ENCODE results near the gene AIDA.

The AIDA gene, protein sequence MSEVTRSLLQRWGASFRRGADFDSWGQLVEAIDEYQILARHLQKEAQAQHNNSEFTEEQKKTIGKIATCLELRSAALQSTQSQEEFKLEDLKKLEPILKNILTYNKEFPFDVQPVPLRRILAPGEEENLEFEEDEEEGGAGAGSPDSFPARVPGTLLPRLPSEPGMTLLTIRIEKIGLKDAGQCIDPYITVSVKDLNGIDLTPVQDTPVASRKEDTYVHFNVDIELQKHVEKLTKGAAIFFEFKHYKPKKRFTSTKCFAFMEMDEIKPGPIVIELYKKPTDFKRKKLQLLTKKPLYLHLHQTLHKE

DNA sequence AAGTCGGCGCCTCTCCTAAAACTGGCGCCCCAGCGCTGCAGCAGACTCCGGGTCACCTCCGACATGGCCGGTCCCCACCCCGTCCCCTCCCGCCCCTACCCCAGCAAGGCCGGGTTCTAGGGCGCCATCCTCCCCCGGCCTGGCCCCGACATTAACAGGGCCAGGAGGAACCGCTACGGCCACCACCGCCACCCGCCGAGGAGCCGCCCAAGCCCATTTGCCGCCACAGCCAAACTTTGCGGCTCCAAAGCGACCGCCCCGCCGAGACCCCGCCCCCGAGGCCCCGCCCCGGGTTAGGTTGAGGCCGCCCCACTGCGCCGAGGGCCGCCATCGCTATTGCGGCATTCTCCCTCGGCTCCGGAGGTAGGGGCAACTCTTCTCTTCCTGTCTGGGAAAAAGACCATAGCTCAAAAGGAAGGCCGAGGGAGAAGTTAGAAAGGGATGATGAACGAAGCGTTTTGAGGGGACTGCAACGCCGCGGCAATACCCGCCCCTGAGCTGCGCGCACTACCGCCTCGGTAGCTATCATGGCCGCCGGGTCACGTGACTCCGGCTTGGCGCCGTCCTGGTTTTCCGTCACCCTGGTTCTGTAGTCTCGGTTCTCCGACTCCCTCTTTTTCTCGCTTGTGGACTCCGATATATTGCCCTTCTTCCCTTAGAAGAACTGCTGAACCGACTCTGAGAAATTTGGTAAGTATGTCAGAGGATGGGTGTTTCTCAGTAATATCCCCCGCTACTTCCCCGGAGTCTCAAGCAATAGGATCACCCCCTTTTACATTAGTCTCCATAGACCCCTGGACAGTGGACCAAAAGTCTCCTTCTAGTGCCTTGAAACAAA, at the start of gene AIDA, which contains the start of gene BROX:
AIDA (minus strand) TSS at position 239 of the 838 bp plus-strand sequence; CDS start at position 65, 174 bp downstream.
BROX (plus strand) TSS at position 312 of the 838 bp plus-strand sequence. CDS start 3,136 bp downstream, outside the sequence.
- intact Hi-C loops (cut with DNase I; ENCODE audit: low total_unique reads) = loop anchor here (10.0 kb wide), 1 partner anchor 68 kb away; no protein-coding TSS in a partner anchor
- Histone ChIP-seq H3K9me3 (no peaks in the 10 kb centered on the region), H3K4me1 (peaks cover 0 to 35% (median 19%) of the 10 kb centered on the region in 4 donors), H3K27ac (peak within 1 kb of the TSS; percentile 95), H3K36me3 (peaks cover 13 to 25% (median 20%) of the 10 kb centered on the region in 3 donors), H3K27me3 (no peaks in the 10 kb centered on the region), H3K4me3 (peak within 1 kb of the TSS; percentile 67 to 74)
- peak; percentile 91 to 97 for DNase-seq
- TF ChIP-seq, protein P1, sequence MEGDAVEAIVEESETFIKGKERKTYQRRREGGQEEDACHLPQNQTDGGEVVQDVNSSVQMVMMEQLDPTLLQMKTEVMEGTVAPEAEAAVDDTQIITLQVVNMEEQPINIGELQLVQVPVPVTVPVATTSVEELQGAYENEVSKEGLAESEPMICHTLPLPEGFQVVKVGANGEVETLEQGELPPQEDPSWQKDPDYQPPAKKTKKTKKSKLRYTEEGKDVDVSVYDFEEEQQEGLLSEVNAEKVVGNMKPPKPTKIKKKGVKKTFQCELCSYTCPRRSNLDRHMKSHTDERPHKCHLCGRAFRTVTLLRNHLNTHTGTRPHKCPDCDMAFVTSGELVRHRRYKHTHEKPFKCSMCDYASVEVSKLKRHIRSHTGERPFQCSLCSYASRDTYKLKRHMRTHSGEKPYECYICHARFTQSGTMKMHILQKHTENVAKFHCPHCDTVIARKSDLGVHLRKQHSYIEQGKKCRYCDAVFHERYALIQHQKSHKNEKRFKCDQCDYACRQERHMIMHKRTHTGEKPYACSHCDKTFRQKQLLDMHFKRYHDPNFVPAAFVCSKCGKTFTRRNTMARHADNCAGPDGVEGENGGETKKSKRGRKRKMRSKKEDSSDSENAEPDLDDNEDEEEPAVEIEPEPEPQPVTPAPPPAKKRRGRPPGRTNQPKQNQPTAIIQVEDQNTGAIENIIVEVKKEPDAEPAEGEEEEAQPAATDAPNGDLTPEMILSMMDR (IDR thresholded peaks at IDR 0.05) = no peak

DNA sequence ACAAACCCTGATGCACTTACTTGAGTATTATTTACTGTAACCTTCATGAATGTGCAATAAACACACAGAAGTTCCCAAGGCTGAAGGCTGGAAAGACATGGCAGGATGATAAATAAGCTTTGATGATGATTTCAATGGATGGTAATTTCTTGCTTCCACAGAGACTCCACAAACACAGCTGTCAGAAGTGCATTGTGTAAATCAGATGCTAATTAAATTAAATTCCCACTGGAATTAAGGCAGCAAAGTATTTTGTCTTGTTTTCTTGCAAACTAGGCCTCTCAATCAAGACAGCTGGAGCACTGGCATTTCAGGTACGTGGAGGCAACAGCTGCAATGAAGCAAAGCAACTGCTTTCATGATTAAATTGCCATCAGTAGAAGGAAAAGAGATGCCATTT, 48.8 kb upstream of the AIDA start:
- DNase-seq = no peak
- Histone ChIP-seq H3K9me3 (no peaks in the 10 kb centered on the region), H3K4me1 (no peaks in the 10 kb centered on the region), H3K4me3 (no peak overlapping the region), H3K36me3 (no peaks in the 10 kb centered on the region), H3K27me3 (no peaks in the 10 kb centered on the region), H3K27ac (no peak overlapping the region)
- intact Hi-C loops (cut with DNase I; ENCODE audit: low total_unique reads) = no loop called here
- TF ChIP-seq, protein P1 (IDR thresholded peaks at IDR 0.05) = no peak

DNA sequence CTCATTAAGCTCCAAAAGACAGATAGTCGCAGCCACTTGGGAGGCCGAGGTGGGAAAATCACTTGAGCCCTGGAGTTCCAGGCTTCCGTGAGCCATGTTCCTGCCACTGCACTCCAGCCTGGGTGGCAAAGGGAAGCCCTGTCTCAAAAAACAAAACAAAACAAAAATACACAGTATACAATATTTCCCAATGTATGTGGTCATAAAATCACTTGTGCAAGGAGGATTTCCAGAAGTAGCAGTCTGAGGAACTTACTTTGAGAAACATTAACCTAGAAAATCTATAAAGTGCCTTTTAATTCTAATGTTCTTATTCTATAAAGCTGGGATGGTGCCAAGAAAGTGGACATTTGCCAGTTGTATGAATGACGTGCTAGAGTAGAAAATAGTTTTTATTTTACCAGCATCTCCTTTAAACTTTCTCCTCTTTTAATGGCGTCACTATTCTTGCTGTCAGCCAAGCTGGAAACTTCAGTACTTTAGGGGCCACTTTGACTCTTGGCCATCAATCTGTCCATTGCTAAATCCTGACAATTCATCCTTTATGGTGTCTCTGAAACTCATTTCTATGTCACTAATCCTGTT, 47.3 kb upstream of the AIDA start:
- Histone ChIP-seq H3K4me3 (no peak overlapping the region), H3K27ac (no peak overlapping the region), H3K9me3 (no peaks in the 10 kb centered on the region), H3K27me3 (no peaks in the 10 kb centered on the region), H3K4me1 (no peaks in the 10 kb centered on the region), H3K36me3 (no peaks in the 10 kb centered on the region)
- no peak for DNase-seq
- TF ChIP-seq, protein P1 (IDR thresholded peaks at IDR 0.05) = no peak
- intact Hi-C loops (cut with DNase I; ENCODE audit: low total_unique reads) = no loop called here

DNA sequence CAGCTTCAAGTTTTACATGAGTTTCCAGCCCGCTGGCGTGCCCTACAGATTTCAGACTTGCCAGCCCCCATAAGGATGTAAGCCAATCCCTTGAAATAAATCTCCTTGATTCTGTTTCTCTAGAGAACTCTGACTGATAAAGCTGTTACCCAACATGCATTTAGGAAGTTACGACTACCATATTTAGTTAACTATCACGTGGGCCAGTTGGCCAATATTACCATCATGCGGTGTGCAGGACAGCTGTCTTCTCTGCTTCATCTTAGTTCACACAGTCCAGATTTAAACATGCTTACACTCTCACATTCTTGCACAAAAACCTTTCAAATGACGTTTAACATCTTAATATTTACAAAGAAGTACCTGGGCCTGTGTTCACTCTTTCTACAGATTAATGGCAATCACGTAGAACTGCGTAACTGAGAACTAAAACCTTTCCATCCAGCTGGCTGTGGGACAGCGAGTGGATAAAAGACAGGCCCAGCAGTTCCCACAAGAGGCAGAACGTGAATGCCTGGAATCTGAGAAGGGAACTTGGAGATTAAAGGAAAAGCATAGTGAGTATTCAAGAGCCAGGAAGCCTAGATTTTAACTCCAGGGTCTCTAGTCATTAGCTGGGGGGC, 45.5 kb upstream of the AIDA start:
- no peak overlapping the region for H3K27ac ChIP-seq
- TF ChIP-seq, protein P1 (IDR thresholded peaks at IDR 0.05) = no peak
- no peaks in the 10 kb centered on the region for H3K36me3 ChIP-seq
- no peak overlapping the region for H3K4me3 ChIP-seq
- no peak for DNase-seq
- intact Hi-C loops (cut with DNase I; ENCODE audit: low total_unique reads) = no loop called here
- H3K27me3 ChIP-seq = no peaks in the 10 kb centered on the region
- H3K4me1 ChIP-seq = no peaks in the 10 kb centered on the region
- H3K9me3 ChIP-seq = no peaks in the 10 kb centered on the region

Measured in tibial artery (tissue), 4 donors.